ENCODE data around the gene SLC30A1. TPM values are rescaled to one million over a fixed set of nuclear protein-coding genes. Genes with fewer than 3 reads are reported as not detected.

The SLC30A1 gene
- total and polyA plus RNA-seq, 2 of the 13 experiments (the other 11 are each of a cell fraction or from before 2014, with no cell fraction given), result 5.9 to 24.4 TPM

DNA sequence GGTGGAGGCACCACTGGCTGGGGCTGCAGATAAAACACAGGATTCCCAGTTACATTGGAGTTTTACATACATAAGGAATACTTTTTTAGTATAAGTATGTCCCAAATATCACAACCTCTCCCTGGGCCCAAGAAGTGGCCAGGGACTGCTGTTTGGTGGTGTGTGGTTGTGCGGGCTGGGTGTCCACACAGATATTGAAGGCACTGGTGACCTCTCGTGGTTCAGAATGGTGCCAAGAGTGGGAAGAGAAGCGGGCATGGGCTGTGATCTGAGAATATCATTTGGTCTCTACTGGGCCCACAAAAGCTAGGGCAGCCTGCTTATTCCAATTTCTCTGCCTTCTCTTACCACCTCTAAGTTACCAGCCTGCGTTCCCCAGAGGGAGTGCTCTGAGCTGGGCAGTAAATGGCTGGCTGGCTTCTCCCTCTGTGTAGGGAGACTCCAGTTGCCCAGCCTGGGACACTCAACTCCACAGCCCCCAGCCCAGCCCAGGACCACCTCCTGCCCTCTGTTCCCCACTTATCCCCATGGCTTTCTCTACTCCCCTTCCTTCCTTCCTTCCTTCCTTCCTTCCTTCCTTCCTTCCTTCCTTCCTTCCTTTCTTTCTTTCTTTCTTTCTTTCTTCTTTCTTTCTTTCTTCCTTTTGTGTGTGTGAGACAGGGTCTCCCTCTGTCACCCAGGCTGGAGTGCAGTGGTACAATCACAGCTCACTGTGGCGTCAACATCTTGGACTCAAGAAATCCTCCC, 44.2 kb downstream of the SLC30A1 start:
- FAIRE-seq (no peak), ATAC-seq (peak; percentile 55), DNase-seq (ENCODE audit: low spot score) (no peak)
- Histone ChIP-seq H4K20me1 (ENCODE audit: insufficient read depth, low read length) (no peaks in the 10 kb centered on the region), H3K4me2 (ENCODE audit: low read depth, low read length) (no peak overlapping the region), H3K9ac (ENCODE audit: insufficient read depth, low read depth, low read length) (no peak overlapping the region), H3K79me2 (ENCODE audit: insufficient read depth, low read length) (no peaks in the 10 kb centered on the region), H3K27me3 (ENCODE audit: control insufficient read depth in 1 of 2, insufficient read depth in 2 of 2, low read length in 2 of 2) (peaks cover 5 to 32% of the 10 kb centered on the region in 2 experiments; a peak in 3 of 5 replicates), H3K27ac (ENCODE audit: extremely low read length, insufficient read depth, low read length) (no peak overlapping the region), H3K9me3 (ENCODE audit: low read length) (no peaks in the 10 kb centered on the region), H2AFZ (ENCODE audit: low read length) (no peak overlapping the region), H3K4me3 (replicated peaks in 1 of 3; ENCODE audit: insufficient read depth in 1 of 3, low read depth in 2 of 3, low read length in 3 of 3) (no peak overlapping the region), H3K36me3 (replicated peaks in 1 of 2; ENCODE audit: control insufficient read depth in 1 of 2, insufficient read depth in 2 of 2, low read length in 2 of 2) (no peaks in the 10 kb centered on the region), H3K4me1 (ENCODE audit: insufficient read depth, low read length) (peaks cover 20% of the 10 kb centered on the region; the same call in 1 of the 2 replicates)
- WGBS (ENCODE audit: low lambda C conversion rate), result 34% methylated on average over 5 of the region's 5 CpGs
- no TSS peak for BruUV-seq (replicated peaks)
- ChIA-PET POLR2A (no interaction called here), CTCF (ENCODE audit: low intra/inter-chr PET ratio, low total read pairs) (no interaction called here)
- TF ChIP-seq AKAP8 (CRISPR knock-in tag; IDR thresholded peaks at IDR 0.05) (no peak), ZNF274 (CRISPR knock-in tag; IDR thresholded peaks at IDR 0.05) (no peak), ZNF331 (CRISPR knock-in tag; IDR thresholded peaks at IDR 0.05) (no peak), NFKBIZ (CRISPR knock-in tag; IDR thresholded peaks at IDR 0.05) (no peak), STAG1 (CRISPR knock-in tag; IDR thresholded peaks at IDR 0.05) (peak; percentile 42), RARG (CRISPR knock-in tag; IDR thresholded peaks at IDR 0.05; ENCODE audit: low read depth) (no peak), JARID2 (CRISPR knock-in tag; IDR thresholded peaks at IDR 0.05; ENCODE audit: insufficient replicate concordance) (no peak), ZNF432 (CRISPR knock-in tag; IDR thresholded peaks at IDR 0.05; ENCODE audit: borderline replicate concordance) (no peak), NR2F2 (IDR thresholded peaks at IDR 0.05; ENCODE audit: borderline replicate concordance, low read depth) (no peak)
- TF ChIP-seq, protein P1, sequence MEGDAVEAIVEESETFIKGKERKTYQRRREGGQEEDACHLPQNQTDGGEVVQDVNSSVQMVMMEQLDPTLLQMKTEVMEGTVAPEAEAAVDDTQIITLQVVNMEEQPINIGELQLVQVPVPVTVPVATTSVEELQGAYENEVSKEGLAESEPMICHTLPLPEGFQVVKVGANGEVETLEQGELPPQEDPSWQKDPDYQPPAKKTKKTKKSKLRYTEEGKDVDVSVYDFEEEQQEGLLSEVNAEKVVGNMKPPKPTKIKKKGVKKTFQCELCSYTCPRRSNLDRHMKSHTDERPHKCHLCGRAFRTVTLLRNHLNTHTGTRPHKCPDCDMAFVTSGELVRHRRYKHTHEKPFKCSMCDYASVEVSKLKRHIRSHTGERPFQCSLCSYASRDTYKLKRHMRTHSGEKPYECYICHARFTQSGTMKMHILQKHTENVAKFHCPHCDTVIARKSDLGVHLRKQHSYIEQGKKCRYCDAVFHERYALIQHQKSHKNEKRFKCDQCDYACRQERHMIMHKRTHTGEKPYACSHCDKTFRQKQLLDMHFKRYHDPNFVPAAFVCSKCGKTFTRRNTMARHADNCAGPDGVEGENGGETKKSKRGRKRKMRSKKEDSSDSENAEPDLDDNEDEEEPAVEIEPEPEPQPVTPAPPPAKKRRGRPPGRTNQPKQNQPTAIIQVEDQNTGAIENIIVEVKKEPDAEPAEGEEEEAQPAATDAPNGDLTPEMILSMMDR (CRISPR knock-in tag; IDR thresholded peaks at IDR 0.05), result peak; percentile 45
- intact Hi-C loops (cut with micrococcal nuclease; ENCODE audit: unreplicated experiment), result no loop called here
- in situ Hi-C loops (cut with HindIII; ENCODE audit: extremely low pct_ligation_motif_present, low pct_unique_long_range_greater_than_20kb), result no loop called here

Data from HepG2 (cell line).